Mucosa of descending colon (tissue), 3 donors: ENCODE data around the gene GPATCH3. TPM values are rescaled to one million over a fixed set of nuclear protein-coding genes. Genes with fewer than 3 reads are reported as not detected.

Experiments used
- ATAC-seq: fragments of 200-7000 bp; cut with Tn5 transposase; one replicate; pipeline ENCODE4 v1.9.1; 2020; ENCODE audit warnings: mild to moderate bottlenecking, moderate library complexity
- DNase-seq, 3 donors: peaks; one replicate each; pipeline ENCODE4 v3.0.0-alpha.2; 2020
- H3K36me3 ChIP-seq: fragments of 200-600 bp; one replicate; pipeline ENCODE4 v1.8.0; 2021; ENCODE audit warnings: low read depth, mild to moderate bottlenecking
- H3K4me1 ChIP-seq: fragments of 200-600 bp; one replicate; pipeline ENCODE4 v1.8.0; 2021; ENCODE audit warnings: low read depth, mild to moderate bottlenecking
- H3K4me3 ChIP-seq: fragments of 200-600 bp; one replicate; pipeline ENCODE4 v1.8.0; 2021; ENCODE audit warnings: mild to moderate bottlenecking
- H3K9me3 ChIP-seq: fragments of 200-600 bp; one replicate; pipeline ENCODE4 v1.8.0; 2021; ENCODE audit warnings: mild to moderate bottlenecking
- intact Hi-C, 2 donors: fragments of 100-400 bp; cut with DNase I in 1 of 2; cut with micrococcal nuclease in 1 of 2; formaldehyde crosslinking; loops; one replicate each; pipeline versions ENCODE4 v1.11.0 to v1.11.1; 2022; cut with DNase I, micrococcal nuclease
- total RNA-seq, 3 donors: library from RNA; stranded (reverse); fragmentation: NEBNext Ultra II Directional in 2 of 3; extraction: Animal tissue kit (Norgen Biotek cat#: 25700) in 2 of 3; gene quantifications; one replicate each; pipeline versions ENCODE4 v1.2.1 to v1.2.4, GENCODE V29; 2021 to 2023
- TF ChIP-seq, protein P1 (sequence below): fragments of 200-600 bp; IDR thresholded peaks from one replicate; pipeline ENCODE4 v1.8.0; 2022; ENCODE audit warnings: antibody characterized with exemption, mild to moderate bottlenecking
- donor health status: DM: no; HTN: no; CAD: no; lungs with moderate emphysema.
- donor health status: DM: no; HTN: no; CAD: no.
- donor health status: DM: no; HTN: yes; CAD: no.

Gene GPATCH3
- total RNA-seq, 3 donors from 2014 or later: 14.0 to 17.5 (median 14.5) TPM

DNA sequence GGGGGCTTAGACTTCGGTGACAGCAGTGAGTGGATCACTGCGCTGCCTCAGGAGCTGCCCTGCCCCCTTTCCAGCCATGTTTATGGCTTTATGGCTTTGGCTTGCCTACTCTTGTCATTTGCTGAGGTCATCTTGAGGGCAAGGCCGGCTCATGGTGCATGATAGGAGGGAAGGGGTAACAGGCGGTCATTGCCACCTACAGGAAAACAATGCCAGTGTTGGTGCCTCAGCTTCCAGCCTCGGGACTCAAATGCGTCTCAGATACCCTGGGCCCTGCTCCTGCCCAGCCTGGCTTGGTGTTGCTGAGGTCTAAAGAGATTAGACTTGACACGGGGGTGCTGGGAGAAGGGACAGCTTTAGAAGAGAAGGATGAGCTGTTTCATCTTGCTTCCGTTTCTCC, 45.5 kb upstream of the GPATCH3 start:
- TF ChIP-seq, protein P1, sequence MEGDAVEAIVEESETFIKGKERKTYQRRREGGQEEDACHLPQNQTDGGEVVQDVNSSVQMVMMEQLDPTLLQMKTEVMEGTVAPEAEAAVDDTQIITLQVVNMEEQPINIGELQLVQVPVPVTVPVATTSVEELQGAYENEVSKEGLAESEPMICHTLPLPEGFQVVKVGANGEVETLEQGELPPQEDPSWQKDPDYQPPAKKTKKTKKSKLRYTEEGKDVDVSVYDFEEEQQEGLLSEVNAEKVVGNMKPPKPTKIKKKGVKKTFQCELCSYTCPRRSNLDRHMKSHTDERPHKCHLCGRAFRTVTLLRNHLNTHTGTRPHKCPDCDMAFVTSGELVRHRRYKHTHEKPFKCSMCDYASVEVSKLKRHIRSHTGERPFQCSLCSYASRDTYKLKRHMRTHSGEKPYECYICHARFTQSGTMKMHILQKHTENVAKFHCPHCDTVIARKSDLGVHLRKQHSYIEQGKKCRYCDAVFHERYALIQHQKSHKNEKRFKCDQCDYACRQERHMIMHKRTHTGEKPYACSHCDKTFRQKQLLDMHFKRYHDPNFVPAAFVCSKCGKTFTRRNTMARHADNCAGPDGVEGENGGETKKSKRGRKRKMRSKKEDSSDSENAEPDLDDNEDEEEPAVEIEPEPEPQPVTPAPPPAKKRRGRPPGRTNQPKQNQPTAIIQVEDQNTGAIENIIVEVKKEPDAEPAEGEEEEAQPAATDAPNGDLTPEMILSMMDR: no peak
- H3K4me3 ChIP-seq: no peak overlapping the region
- peaks cover 16% of the 10 kb centered on the region for H3K36me3 ChIP-seq
- H3K9me3 ChIP-seq: no peaks in the 10 kb centered on the region
- DNase-seq (peak; percentile 76 to 92 (median 81)), ATAC-seq (peak; percentile 96)
- intact Hi-C loops: no loop called here
- peaks cover 11% of the 10 kb centered on the region for H3K4me1 ChIP-seq

DNA sequence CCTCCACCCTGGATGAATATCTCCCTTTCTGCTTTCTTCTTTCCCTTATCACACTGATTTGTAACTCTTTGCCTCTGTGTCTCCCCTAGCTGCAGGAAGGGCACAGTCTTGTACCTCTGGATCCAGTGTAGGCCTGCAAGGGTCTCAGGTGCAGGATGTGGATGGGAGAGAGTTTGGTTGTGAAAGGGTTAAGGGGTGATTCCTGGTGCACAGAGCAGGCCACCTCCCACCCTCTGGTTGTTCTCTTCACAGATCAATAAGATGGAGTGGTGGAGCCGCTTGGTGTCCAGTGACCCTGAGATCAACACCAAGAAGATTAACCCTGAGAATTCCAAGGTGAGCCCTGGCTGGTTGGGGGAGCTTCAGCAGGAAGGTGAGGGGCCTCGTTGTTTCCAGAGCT, 44.9 kb upstream of the GPATCH3 start:
- no peak for ATAC-seq
- intact Hi-C loops: no loop called here
- DNase-seq: no peak
- peaks cover 16% of the 10 kb centered on the region for H3K36me3 ChIP-seq
- peaks cover 11% of the 10 kb centered on the region for H3K4me1 ChIP-seq
- TF ChIP-seq, protein P1: no peak
- H3K9me3 ChIP-seq: no peaks in the 10 kb centered on the region
- no peak overlapping the region for H3K4me3 ChIP-seq

DNA sequence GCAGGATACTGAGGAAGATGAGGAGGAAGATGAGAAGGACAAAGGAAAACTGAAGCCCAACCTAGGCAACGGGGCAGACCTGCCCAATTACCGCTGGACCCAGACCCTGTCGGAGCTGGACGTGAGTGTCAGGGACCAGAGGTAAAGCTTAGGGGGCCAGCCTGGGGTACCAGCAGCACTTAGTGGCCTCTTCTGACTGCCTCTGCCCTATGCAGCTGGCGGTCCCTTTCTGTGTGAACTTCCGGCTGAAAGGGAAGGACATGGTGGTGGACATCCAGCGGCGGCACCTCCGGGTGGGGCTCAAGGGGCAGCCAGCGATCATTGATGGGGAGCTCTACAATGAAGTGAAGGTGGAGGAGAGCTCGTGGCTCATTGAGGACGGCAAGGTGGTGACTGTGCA, 42.4 kb upstream of the GPATCH3 start:
- ATAC-seq (no peak), DNase-seq (no peak)
- TF ChIP-seq, protein P1: no peak
- intact Hi-C loops: no loop called here
- H3K4me3 ChIP-seq: no peak overlapping the region
- H3K4me1 ChIP-seq: peaks cover 11% of the 10 kb centered on the region
- H3K36me3 ChIP-seq: peaks cover 16% of the 10 kb centered on the region
- H3K9me3 ChIP-seq: no peaks in the 10 kb centered on the region

DNA sequence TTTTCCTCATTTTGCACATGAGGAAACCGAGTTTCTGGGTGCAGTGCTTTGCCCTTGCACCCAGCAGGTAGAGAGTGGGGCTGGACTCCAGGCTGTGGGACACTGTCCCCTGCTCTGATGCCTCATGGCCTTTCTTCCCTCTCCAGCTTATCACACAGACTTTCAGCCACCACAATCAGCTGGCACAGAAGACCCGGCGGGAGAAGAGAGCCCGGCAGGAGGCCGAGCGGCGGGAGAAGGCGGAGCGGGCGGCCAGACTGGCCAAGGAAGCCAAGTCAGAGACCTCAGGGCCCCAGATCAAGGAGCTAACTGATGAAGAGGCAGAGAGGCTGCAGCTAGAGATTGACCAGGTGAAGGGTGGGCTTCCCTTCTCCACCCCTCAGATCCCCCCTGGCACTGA, 41.0 kb upstream of the GPATCH3 start:
- intact Hi-C loops: no loop called here
- Histone ChIP-seq H3K36me3 (peaks cover 16% of the 10 kb centered on the region), H3K4me3 (no peak overlapping the region), H3K4me1 (peaks cover 10% of the 10 kb centered on the region), H3K9me3 (no peaks in the 10 kb centered on the region)
- DNase-seq: no peak
- TF ChIP-seq, protein P1: no peak
- no peak for ATAC-seq

DNA sequence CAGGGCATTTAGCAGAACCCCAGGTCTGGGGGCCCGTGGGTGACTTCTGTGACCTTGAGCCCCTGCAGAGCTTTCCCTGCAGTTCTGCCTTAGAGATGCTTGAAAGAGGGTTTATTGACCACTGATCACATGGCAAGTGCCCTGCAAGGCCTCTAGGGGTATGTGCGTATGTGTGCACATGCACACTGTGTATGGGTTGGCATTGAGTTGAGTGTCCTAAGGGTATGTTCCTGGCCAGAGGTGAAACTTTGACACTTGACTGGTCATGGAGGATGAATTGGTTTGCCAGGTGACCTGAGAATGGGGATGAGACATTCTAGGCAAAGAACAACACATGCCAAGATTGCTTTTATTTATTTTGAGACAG, 38.4 kb upstream of the GPATCH3 start:
- no peaks in the 10 kb centered on the region for H3K9me3 ChIP-seq
- TF ChIP-seq, protein P1: no peak
- no peak overlapping the region for H3K4me3 ChIP-seq
- DNase-seq (no peak), ATAC-seq (no peak)
- intact Hi-C loops: no loop called here
- H3K36me3 ChIP-seq: peaks cover 16% of the 10 kb centered on the region
- no peaks in the 10 kb centered on the region for H3K4me1 ChIP-seq

DNA sequence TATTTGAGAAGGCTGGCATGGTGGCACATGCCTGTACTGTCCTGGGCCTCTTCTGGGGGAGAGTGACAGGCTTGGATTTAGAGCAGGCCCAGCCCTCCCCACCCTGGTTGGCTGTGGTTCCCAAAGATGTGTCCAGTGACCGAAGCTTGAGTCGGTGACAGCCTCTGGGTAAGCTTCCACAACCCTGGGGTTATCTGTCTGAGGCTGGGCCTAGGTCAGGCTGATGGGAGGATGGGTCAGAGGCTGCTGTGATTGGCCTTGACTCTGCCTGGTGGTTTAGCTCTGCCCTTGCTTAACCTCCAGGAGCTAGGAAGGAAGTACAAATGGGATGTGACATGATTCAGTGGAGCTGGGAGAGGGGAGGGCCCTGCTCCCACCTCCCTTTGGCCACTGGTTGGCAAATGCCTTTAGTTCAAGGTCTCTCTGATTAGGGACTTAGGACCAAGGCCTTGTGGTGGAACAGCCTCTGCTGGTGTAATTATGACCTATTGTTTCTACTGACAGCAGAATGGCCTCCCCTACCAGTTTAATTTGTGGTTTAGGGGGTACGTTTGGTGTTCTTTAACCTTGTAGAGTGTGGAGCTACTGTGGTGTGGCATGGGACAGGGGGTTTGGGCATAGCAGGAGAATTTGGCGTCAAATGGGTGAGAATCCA, 37.9 kb upstream of the GPATCH3 start:
- H3K4me3 ChIP-seq: no peak overlapping the region
- no peaks in the 10 kb centered on the region for H3K4me1 ChIP-seq
- no peaks in the 10 kb centered on the region for H3K9me3 ChIP-seq
- intact Hi-C loops: no loop called here
- DNase-seq: no peak
- TF ChIP-seq, protein P1: no peak
- ATAC-seq: peak; percentile 14
- peaks cover 15% of the 10 kb centered on the region for H3K36me3 ChIP-seq
